Stimulated activated CD4-positive, alpha-beta T cell treated with anti-CD3 and anti-CD28 coated beads, TNF-alpha, amount 100 ng/mL, for 4 hours (primary cell): ENCODE data around the gene VPS50.

Experiments used
- DNase-seq, 3 experiments: peaks; one replicate each; pipeline ENCODE4 v3.0.0-alpha.2; 2020; ENCODE audit warnings: low read depth in 3 of 3

Gene VPS50

GRCh38 chr7:93409324-93409723 is 177.2 kb downstream of the VPS50 start:
- no peak for DNase-seq
